HG02981 (cell line): ENCODE results near the gene SHC3.

Experiments used
- ATAC-seq: cut with Tn5 transposase; IDR thresholded peaks from one replicate; pipeline ENCODE4 v1.9.1; 2021; ENCODE audit warnings: mild to moderate bottlenecking, moderate library complexity; ENCODE audit not compliant: unreplicated experiment

Gene SHC3

DNA sequence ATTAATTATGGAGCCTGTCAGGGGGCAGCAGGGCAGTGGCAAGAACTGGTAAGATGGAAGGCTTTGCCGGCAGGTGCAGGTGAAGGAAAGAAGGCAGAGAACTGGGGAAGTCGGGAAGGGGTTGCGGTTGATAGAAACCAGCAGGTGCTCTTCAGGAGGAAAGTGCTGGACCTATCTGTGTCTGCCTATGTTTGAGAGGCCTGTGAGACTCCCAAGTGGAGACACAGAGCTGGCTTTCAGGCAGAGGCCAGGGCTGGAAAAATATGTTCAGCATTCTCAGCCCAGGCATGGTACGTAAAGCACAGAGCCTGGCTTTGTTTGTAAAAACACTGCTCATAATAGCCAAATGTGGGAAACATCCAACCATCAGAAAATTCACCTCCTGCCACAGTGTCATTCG is 117.8 kb downstream of the SHC3 start:
- no peak for ATAC-seq

- ATAC-seq, result no peak
Observed at GRCh38 chr9:89059925-89060506, 118.6 kb downstream of the SHC3 start.

GRCh38 chr9:89058906-89059305 is 119.7 kb downstream of the SHC3 start:
- no peak for ATAC-seq

GRCh38 chr9:89054865-89055495 is 123.6 kb downstream of the SHC3 start:
- no peak for ATAC-seq

- no peak for ATAC-seq
Observed at GRCh38 chr9:89053301-89053700, 125.3 kb downstream of the SHC3 start.

GRCh38 chr9:89052470-89053097 is 126.0 kb downstream of the SHC3 start:
- no peak for ATAC-seq

DNA sequence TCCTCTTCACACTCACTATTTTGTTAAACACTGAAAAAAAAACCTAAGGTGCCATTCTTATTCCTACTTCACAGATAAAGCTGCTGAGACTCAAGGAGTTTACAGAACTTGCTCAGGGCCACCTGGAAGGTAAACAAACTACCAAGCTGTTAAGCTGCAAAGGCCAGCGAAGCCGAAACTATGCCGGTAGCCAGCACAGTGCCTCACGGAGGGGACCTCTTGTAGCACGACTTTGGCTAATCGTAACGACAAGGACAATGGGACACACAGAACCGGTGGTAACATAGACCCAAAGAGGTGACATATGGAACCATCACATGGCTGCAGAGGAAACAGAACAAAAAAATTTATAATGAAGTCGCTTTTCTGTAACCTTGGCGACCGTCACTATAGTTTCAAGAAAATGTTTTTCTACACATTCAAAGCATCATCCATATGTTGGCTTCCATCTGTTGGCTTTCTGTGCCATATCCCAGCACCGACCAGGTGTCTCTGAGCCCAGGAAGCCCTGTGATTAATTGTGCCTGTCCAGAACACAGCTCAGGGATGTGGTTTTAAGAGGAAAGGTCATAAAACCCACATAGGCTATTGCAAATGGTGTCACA is 127.1 kb downstream of the SHC3 start:
- no peak for ATAC-seq

DNA sequence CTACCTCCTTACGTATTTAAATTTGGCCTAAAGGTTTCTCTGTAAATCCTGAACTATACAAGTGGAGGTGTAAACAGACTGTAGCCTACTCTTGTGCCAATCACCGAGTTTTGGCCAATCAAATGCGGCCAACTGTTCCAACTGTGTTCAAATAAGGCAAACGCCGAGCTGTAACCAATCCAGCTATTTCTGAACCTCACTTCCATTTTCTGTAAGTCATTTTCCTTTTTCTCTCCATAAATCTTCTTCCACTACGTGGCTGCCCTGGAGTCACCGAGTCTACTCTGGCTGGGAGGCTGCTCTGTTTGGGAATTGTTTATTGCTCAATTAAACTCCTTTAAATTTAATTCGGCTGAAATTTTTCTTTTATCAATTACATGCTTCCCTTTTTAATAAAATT is 129.0 kb downstream of the SHC3 start:
- ATAC-seq, result no peak

DNA sequence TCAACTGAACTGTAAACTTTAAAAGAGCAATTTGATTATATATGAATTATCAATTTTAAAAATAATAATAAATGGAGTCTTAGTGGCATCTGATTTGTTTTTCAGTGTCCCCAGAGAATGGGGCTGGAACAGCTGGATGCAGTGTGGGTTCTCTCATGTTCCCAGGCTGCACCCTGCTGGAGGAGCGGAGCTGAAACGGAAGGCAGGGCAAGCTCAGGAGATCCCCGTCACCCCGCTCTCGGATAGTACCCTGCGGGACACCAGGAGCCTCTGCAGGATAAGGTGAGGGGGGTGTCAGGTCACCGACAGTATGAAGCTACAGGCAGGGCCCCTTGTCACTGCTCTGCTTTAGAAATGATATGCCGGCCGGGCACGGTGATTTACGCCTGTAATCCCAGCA is 130.0 kb downstream of the SHC3 start:
- ATAC-seq, result no peak

DNA sequence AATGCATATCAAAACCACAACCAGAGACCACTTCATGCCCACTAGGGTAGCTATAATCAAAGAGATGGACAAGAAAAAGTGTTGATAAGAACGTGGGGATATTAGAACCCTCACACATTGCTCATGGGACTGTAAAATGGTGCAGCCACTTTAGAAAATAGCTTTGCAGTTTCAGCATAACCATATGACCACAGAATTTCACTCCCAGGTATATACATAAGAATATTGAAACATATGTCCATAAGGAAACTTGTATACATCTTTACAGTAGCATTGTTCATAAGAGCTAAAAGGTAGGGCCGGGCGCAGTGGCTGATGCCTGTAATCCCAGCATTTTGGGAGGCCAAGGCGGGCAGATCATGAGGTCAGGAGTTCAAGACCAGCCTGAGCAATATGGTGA is 131.0 kb downstream of the SHC3 start:
- no peak for ATAC-seq

- no peak for ATAC-seq
Observed at GRCh38 chr9:89046832-89047231, 131.8 kb downstream of the SHC3 start.

- no peak for ATAC-seq
Observed at GRCh38 chr9:89044881-89045280, 133.7 kb downstream of the SHC3 start.

GRCh38 chr9:89044104-89044503 is 134.5 kb downstream of the SHC3 start:
- ATAC-seq, result no peak

GRCh38 chr9:89042984-89043383 is 135.6 kb downstream of the SHC3 start:
- ATAC-seq, result no peak

DNA sequence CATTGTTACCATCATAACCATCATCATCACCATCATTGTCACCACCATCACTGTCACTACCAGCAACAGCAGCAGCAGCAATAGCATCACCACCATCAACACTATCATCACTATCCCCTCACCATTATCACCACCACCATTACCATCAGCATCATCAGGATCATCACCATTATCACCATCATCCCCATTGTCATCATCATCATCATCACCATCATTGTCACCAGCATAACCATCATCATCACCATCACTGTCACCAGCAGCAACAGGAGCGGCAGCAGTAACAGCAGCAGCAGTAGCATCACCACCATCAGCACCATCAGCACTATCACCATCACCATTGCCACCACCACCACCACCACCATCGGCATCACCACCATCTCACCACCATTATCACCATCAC is 139.0 kb downstream of the SHC3 start:
- ATAC-seq, result no peak

GRCh38 chr9:89039104-89039465 is 139.5 kb downstream of the SHC3 start:
- no peak for ATAC-seq

- ATAC-seq, result no peak
Observed at GRCh38 chr9:89038382-89039103, 140.1 kb downstream of the SHC3 start.

DNA sequence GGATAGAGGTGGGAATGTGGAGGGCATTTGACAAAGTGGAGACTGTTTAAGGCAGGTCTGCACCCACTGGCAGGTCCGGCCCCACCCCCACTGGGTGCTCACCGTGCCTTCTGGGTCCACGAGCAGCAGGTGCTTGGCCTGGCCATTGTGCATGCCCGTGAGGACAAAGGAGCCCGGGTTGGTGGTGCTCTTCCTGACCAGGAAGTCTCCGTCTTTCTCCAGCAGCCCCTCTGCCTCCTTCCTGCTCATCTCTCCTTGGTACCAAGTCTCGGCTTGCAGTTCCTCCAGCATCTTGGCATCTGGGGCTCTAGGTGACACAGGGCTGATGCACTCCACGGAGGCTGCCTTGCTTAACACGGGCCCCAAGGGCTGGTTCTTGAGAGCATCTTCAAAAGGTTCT is 140.7 kb downstream of the SHC3 start:
- ATAC-seq, result no peak

DNA sequence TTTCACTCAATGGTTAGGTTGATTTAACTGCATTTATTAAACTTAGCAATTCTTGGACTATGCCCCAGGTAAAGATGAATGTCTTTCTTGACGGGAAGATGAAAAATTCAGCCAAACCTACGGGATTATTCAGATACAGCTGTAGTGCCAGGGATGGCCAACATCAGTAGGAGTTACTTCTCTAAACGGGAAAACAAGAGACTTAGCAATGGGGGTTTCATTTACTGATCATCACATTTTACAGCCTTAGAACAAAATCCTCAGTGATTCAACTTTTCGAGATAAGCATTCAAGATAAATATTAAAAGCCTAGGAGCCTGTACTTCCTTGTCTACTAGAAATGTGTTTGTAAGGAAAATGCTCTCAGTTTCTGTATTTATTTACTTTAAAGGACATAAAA is 141.3 kb downstream of the SHC3 start:
- no peak for ATAC-seq

GRCh38 chr9:89036891-89037290 is 141.7 kb downstream of the SHC3 start:
- no peak for ATAC-seq

GRCh38 chr9:89036383-89036782 is 142.2 kb downstream of the SHC3 start:
- no peak for ATAC-seq

DNA sequence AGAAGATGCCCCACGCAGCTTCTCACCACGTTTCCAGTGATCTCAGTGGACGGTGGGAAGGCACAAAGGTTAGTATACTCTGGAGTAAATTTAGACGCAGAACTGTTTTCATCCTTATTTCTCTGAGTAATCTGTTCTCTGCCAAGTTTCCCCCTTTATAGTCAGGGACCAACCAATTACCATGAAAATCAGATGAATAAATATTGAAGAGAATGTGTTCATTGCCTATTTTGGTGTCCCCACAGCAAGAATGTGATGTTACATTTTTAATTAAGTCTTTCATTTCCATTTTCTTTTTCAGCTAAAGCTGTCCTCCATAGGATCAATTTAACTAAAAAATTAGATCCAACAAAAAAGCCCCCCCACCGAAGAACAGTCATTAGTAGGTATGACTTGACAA is 146.0 kb downstream of the SHC3 start:
- no peak for ATAC-seq
